Esophagus muscularis mucosa (tissue), 4 donors: ENCODE measurements around the gene ATL1. TPM values are rescaled to one million over a fixed set of nuclear protein-coding genes. Genes with fewer than 3 reads are reported as not detected.

Experiments used
- DNase-seq: peaks from one replicate; pipeline ENCODE4 v3.0.0-alpha.2; 2017; ENCODE audit errors: extremely low spot score
- H3K27ac ChIP-seq, 4 donors: fragments of 200-600 bp; sonication (generic); replicated peaks in 1 of 4; 1 replicate in 3 of 4; 2 replicates in 1 of 4; pipeline ENCODE4 v1.5.1; 2016 to 2019; ENCODE audit warnings: mild to moderate bottlenecking in 1 of 4
- H3K27me3 ChIP-seq, 4 donors: fragments of 200-600 bp; sonication (generic); one replicate each; pipeline versions ENCODE4 v1.5.1 to v1.6.0; 2016 to 2019
- H3K36me3 ChIP-seq, 4 donors: fragments of 200-600 bp; sonication (generic); one replicate each; pipeline ENCODE4 v1.5.1; 2016 to 2019
- H3K4me1 ChIP-seq, 4 donors: fragments of 200-600 bp; sonication (generic); one replicate each; pipeline ENCODE4 v1.5.1; 2016 to 2019
- H3K4me3 ChIP-seq, 4 donors: fragments of 200-600 bp; sonication (generic); 1 replicate in 2 of 4; 2 replicates in 2 of 4; pipeline ENCODE4 v1.5.1; 2016 to 2019; ENCODE audit warnings: mild to moderate bottlenecking in 4 of 4, moderate library complexity in 1 of 4
- H3K9me3 ChIP-seq, 4 donors: fragments of 200-600 bp; sonication (generic); 1 replicate in 3 of 4; 2 replicates in 1 of 4; pipeline ENCODE4 v1.5.1; 2016 to 2019
- EP300 ChIP-seq: sonication (generic); formaldehyde crosslinking; IDR thresholded peaks from one replicate; pipeline ENCODE4 v1.6.1; 2017; ENCODE audit warnings: antibody characterized with exemption
- POLR2A ChIP-seq: fragments of 450-650 bp; IDR thresholded peaks from one replicate; pipeline ENCODE4 v1.6.1; 2017; ENCODE audit warnings: antibody characterized with exemption, moderate library complexity, mild to moderate bottlenecking, low read depth
- POLR2AphosphoS5 ChIP-seq, 2 donors: sonication (generic); formaldehyde crosslinking; IDR thresholded peaks; one replicate each; pipeline ENCODE4 v1.6.1; 2017; ENCODE audit warnings: antibody characterized with exemption in 2 of 2
- WGBS: methylation state at CpG from one replicate; pipeline ENCODE4 v1.1.5; 2018; 5-methylcytosine and 5-hydroxymethylcytosine counted together
- intact Hi-C: fragments of 100-400 bp; cut with DNase I; formaldehyde crosslinking; loops from one replicate; pipeline ENCODE4 v1.15.1; 2023
- total RNA-seq, 4 donors: library from RNA; depleted of rRNA; stranded (reverse); fragments of >200 nt; gene quantifications; one replicate each; pipeline versions ENCODE4 v1.1.0 to v1.2.1, GENCODE V29; 2016
- TF ChIP-seq, protein P1 (sequence below), 3 experiments: fragments of 200-600 bp in 2 of 3; fragments of 450-650 bp in 1 of 3; sonication (generic) in 2 of 3; IDR thresholded peaks; one replicate each; pipeline ENCODE4 v1.5.1; 2017 to 2019; ENCODE audit warnings: antibody characterized with exemption in 3 of 3, mild to moderate bottlenecking in 2 of 3, moderate library complexity in 1 of 3

The ATL1 gene
- total RNA-seq, 4 donors from 2014 or later, result 13.6 to 27.9 (median 18.6) TPM

GRCh38 chr14:50598765-50599164 lies 38.8 kb downstream of the ATL1 start:
- Histone ChIP-seq H3K27ac (no peak overlapping the region), H3K36me3 (peaks cover 0 to 20% (median 8%) of the 10 kb centered on the region in 4 donors), H3K9me3 (no peaks in the 10 kb centered on the region), H3K27me3 (no peaks in the 10 kb centered on the region), H3K4me1 (no peaks in the 10 kb centered on the region), H3K4me3 (no peak overlapping the region)
- no peak for DNase-seq
- TF ChIP-seq, protein P1, sequence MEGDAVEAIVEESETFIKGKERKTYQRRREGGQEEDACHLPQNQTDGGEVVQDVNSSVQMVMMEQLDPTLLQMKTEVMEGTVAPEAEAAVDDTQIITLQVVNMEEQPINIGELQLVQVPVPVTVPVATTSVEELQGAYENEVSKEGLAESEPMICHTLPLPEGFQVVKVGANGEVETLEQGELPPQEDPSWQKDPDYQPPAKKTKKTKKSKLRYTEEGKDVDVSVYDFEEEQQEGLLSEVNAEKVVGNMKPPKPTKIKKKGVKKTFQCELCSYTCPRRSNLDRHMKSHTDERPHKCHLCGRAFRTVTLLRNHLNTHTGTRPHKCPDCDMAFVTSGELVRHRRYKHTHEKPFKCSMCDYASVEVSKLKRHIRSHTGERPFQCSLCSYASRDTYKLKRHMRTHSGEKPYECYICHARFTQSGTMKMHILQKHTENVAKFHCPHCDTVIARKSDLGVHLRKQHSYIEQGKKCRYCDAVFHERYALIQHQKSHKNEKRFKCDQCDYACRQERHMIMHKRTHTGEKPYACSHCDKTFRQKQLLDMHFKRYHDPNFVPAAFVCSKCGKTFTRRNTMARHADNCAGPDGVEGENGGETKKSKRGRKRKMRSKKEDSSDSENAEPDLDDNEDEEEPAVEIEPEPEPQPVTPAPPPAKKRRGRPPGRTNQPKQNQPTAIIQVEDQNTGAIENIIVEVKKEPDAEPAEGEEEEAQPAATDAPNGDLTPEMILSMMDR (IDR thresholded peaks at IDR 0.05), result no peak
- no peak for TF ChIP-seq POLR2AphosphoS5 (IDR thresholded peaks at IDR 0.05)
- no peak for TF ChIP-seq EP300
- TF ChIP-seq POLR2A, result no peak
- intact Hi-C loops, result no loop called here

- Histone ChIP-seq H3K27me3 (no peaks in the 10 kb centered on the region), H3K27ac (no peak overlapping the region), H3K4me1 (no peaks in the 10 kb centered on the region), H3K4me3 (no peak overlapping the region), H3K36me3 (peaks cover 0 to 10% (median 2%) of the 10 kb centered on the region in 4 donors), H3K9me3 (no peaks in the 10 kb centered on the region)
- TF ChIP-seq EP300 (no peak), POLR2A (no peak), POLR2AphosphoS5 (IDR thresholded peaks at IDR 0.05) (no peak)
- TF ChIP-seq, protein P1 (IDR thresholded peaks at IDR 0.05), result peak; percentile 47 to 57 (median 48)
- whole genome bisulfite sequencing, result 58% methylated on average over 4 of the region's 4 CpGs
- intact Hi-C loops, result loop anchor here (5.0 to 10.0 kb wide), 2 partner anchors 177 to 255 kb away; no protein-coding TSS in a partner anchor
- DNase-seq, result no peak
Measured at GRCh38 chr14:50599700-50600444, 39.9 kb downstream of the ATL1 start.

- intact Hi-C loops, result loop anchor here (5.0 to 10.0 kb wide), 2 partner anchors 176 to 254 kb away; no protein-coding TSS in a partner anchor
- DNase-seq, result no peak
- Histone ChIP-seq H3K9me3 (no peaks in the 10 kb centered on the region), H3K27me3 (no peaks in the 10 kb centered on the region), H3K27ac (no peak overlapping the region), H3K36me3 (peaks cover 0 to 10% (median 2%) of the 10 kb centered on the region in 4 donors), H3K4me3 (no peak overlapping the region), H3K4me1 (no peaks in the 10 kb centered on the region)
- TF ChIP-seq POLR2A (no peak), EP300 (no peak), POLR2AphosphoS5 (IDR thresholded peaks at IDR 0.05) (no peak)
- TF ChIP-seq, protein P1 (IDR thresholded peaks at IDR 0.05), result no peak
- 92% methylated on average over 5 of the region's 5 CpGs for WGBS
Measured at GRCh38 chr14:50600849-50601248, 40.9 kb downstream of the ATL1 start.

DNA sequence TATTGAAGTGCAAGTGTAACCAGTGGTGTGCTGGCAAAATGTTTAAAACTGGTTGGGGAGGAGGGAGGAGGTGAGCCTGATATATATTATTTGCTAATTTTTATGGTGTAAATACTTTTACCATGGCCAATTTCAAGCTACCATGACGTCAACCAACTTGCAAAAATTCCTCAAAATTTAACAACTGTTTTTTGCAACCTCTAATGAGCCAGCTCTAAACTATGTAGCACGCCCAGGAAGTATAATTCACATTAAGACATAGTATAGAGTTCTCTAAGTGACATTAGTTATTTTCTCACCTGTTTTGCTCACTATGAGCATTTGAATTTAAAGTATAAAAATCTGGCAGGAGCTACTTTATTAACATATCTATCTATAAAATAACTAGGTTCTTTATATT lies 41.4 kb downstream of the ATL1 start:
- H3K4me3 ChIP-seq, result no peak overlapping the region

More for the DNA sequence above, 41.4 kb downstream of the ATL1 start:
- TF ChIP-seq POLR2AphosphoS5 (IDR thresholded peaks at IDR 0.05), result no peak
- TF ChIP-seq EP300, result no peak
- TF ChIP-seq, protein P1 (IDR thresholded peaks at IDR 0.05), result no peak
- no peak for TF ChIP-seq POLR2A
- DNase-seq, result no peak
- Histone ChIP-seq H3K9me3 (no peaks in the 10 kb centered on the region), H3K36me3 (peaks cover 0 to 10% (median 2%) of the 10 kb centered on the region in 4 donors), H3K27me3 (no peaks in the 10 kb centered on the region), H3K27ac (no peak overlapping the region), H3K4me1 (no peaks in the 10 kb centered on the region)
- 95% methylated on average over 2 of the region's 2 CpGs for WGBS
- intact Hi-C loops, result loop anchor here (5.0 to 10.0 kb wide), 2 partner anchors 176 to 253 kb away; no protein-coding TSS in a partner anchor
